Esophagus squamous epithelium (tissue), 5 donors: ENCODE data around the gene PARD3. TPM values are rescaled to one million over a fixed set of nuclear protein-coding genes. Genes with fewer than 3 reads are reported as not detected.
"Not testable (repeated sequence)": the region's sequence is repeated elsewhere in the genome, so short reads cannot be mapped to it uniquely, and the experiment has no call there.

Experiments
- DNase-seq: peaks from one replicate; lab custom pipeline; 2025; lab: John Stamatoyannopoulos, UW
- H3K27ac ChIP-seq, 4 donors: fragments of 200-600 bp; sonication (generic); one replicate each; pipeline ENCODE4 v1.5.1; 2016 to 2019; ENCODE audit warnings: mild to moderate bottlenecking in 1 of 4
- H3K27me3 ChIP-seq, 4 donors: fragments of 200-600 bp; sonication (generic); 1 replicate in 3 of 4; 2 replicates in 1 of 4; pipeline versions ENCODE4 v1.5.1 to v1.6.0; 2017 to 2021; ENCODE audit warnings: antibody characterized with exemption in 1 of 4
- H3K36me3 ChIP-seq, 3 donors: fragments of 200-600 bp; sonication (generic); one replicate each; pipeline ENCODE4 v1.5.1; 2016 to 2019
- H3K4me1 ChIP-seq, 3 donors: fragments of 200-600 bp; sonication (generic); one replicate each; pipeline ENCODE4 v1.5.1; 2017 to 2019
- H3K4me3 ChIP-seq, 4 donors: fragments of 200-600 bp; sonication (generic); 1 replicate in 3 of 4; 2 replicates in 1 of 4; pipeline ENCODE4 v1.5.1; 2016 to 2019; ENCODE audit warnings: mild to moderate bottlenecking in 2 of 4, moderate library complexity in 1 of 4
- H3K9me3 ChIP-seq, 3 donors: fragments of 200-600 bp; sonication (generic); one replicate each; pipeline ENCODE4 v1.5.1; 2016 to 2019
- CTCF ChIP-seq, 6 experiments: fragments of 450-650 bp in 4 of 6; fragments of 200-600 bp in 2 of 6; sonication (generic) in 2 of 6; IDR thresholded peaks; one replicate each; pipeline ENCODE4 v1.5.1; 2016 to 2019; ENCODE audit warnings: antibody characterized with exemption in 6 of 6, mild to moderate bottlenecking in 4 of 6, moderate library complexity in 4 of 6
- POLR2A ChIP-seq, 4 donors: fragments of 450-650 bp; IDR thresholded peaks; one replicate each; pipeline ENCODE4 v1.6.1; 2017; ENCODE audit warnings: antibody characterized with exemption in 4 of 4, mild to moderate bottlenecking in 4 of 4, moderate library complexity in 3 of 4
- WGBS, 2 donors: methylation state at CpG; one replicate each; pipeline ENCODE4 v1.1.5; 2018; 5-methylcytosine and 5-hydroxymethylcytosine counted together
- intact Hi-C: fragments of 100-400 bp; cut with DNase I; formaldehyde crosslinking; loops from one replicate; pipeline ENCODE4 v1.15.0; 2022
- total RNA-seq, 4 donors: library from RNA; depleted of rRNA; stranded (reverse); fragments of >200 nt; gene quantifications; one replicate each; pipeline ENCODE4 v1.1.0, GENCODE V29; 2016
- donor health status: DM: yes; HTN: yes; CAD: no.

PARD3 gene
- total RNA-seq, 4 donors from 2014 or later, result 57.3 to 114 (median 81.7) TPM

DNA sequence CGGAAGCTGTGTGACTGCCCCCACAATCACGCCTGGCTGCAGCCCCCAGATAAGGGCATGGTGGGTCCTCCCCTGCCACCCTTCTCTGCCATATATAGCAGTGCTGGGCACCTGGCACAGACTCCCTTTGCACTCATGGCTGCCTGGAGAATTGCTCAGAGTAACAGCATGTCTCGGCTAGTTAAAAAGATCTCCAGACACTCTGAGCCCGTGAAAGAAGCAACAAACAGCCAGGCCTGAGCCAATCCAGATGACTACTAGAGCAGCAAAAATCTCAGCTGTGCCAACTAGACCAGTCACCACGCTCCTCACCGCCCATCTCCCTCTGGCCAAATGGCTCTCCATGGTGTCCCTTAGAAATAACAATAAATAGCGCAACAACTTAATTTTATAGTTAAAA lies 71.3 kb downstream of the PARD3 start:
- WGBS, 2 donors, result 28 to 33% methylated on average over 3 to 7 of the region's 7 CpGs
- Histone ChIP-seq H3K4me1 (peaks cover 10 to 86% (median 32%) of the 10 kb centered on the region in 3 donors), H3K27me3 (no peaks in the 10 kb centered on the region), H3K27ac (peak overlapping the region; percentile 63 to 81 (median 74)), H3K4me3 (peak overlapping the region in 1 of 4 donors; percentile 14), H3K36me3 (no peaks in the 10 kb centered on the region), H3K9me3 (no peaks in the 10 kb centered on the region)
- intact Hi-C loops, result no loop called here
- TF ChIP-seq POLR2A (IDR thresholded peaks at IDR 0.05) (no peak), CTCF (IDR thresholded peaks at IDR 0.05) (no peak)
- DNase-seq, result no peak

DNA sequence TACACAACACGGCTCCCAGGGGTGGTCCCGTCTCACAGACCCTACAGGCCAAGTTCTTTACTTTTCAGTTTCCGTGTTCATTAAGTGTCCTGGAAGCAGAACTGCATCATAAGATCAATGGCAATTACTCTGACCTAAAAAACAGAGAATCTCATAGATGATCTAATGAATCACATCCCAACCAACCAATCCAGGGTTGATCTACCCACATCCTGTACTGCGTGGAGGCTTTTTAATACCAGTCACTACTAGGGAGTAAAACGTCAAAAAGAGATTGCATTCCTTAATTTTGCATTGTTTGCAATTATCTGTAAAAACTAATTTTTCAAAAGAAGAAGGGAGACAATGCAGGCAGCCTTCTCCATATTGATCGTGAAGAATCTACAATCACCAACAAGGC lies 72.6 kb downstream of the PARD3 start:
- 83 to 88% methylated on average over 6 of the region's 6 CpGs for WGBS, 2 donors
- H3K27ac ChIP-seq, result peak overlapping the region in 1 of 4 donors; percentile 81
- intact Hi-C loops, result no loop called here

DNA sequence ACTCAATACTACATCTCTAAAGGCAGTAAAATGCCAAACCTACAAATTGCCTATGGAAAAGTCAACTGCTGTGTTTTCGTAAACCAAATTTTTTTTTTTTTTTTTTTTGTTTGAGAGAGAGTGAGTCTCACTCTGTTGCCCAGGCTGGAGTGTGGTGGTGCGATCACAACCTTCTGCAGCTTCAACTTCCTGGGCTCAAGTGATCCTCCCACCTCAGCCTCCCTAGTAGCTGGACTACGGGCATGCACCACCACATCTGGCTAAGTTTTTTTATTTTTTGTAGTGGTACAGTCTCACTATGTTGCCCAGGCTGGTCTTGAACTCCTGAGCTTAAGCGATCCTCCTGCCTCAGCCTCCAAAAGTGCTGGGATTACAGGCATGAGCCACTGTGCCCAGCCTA lies 74.0 kb downstream of the PARD3 start:
- intact Hi-C loops, H3K4me3 ChIP-seq, H3K36me3 ChIP-seq, H3K27me3 ChIP-seq, H3K9me3 ChIP-seq, DNase-seq: not testable (repeated sequence)
- peaks cover 10 to 76% (median 24%) of the 10 kb centered on the region in 3 donors for H3K4me1 ChIP-seq
- WGBS, 2 donors, result 93% methylated on average over 3 to 4 of the region's 4 CpGs
- peak overlapping the region in 1 of 4 donors; percentile 8 for H3K27ac ChIP-seq

More for the DNA sequence above, 72.6 kb downstream of the PARD3 start:
- DNase-seq, result no peak
- Histone ChIP-seq H3K4me3 (no peak overlapping the region), H3K9me3 (no peaks in the 10 kb centered on the region), H3K4me1 (peaks cover 10 to 83% (median 24%) of the 10 kb centered on the region in 3 donors), H3K27me3 (no peaks in the 10 kb centered on the region), H3K36me3 (no peaks in the 10 kb centered on the region)
- no peak for TF ChIP-seq POLR2A (IDR thresholded peaks at IDR 0.05)
- no peak for TF ChIP-seq CTCF (IDR thresholded peaks at IDR 0.05)

DNA sequence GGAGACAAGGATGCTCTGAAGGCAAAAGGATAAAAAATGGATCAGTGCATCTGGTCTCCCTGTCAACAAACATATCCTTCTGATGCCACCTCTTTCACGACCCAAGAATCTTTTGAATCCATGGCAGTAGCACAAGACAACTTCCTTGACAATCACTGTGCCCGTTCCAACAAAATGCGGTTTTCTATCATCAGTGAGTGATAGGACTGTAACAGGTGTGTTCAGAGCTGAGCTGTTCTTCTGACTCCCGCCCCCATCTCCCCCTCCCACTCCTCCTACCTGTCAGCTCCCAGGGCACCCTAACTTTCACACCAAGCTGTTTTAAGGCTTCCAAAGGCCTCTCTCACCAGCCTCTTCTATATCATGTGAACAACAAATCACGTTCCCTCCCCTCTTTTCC lies 74.8 kb downstream of the PARD3 start:
- WGBS, 2 donors, result 32 to 39% methylated on average over 4 to 5 of the region's 5 CpGs
- H3K4me1 ChIP-seq, result peaks cover 10 to 72% (median 24%) of the 10 kb centered on the region in 3 donors

DNA sequence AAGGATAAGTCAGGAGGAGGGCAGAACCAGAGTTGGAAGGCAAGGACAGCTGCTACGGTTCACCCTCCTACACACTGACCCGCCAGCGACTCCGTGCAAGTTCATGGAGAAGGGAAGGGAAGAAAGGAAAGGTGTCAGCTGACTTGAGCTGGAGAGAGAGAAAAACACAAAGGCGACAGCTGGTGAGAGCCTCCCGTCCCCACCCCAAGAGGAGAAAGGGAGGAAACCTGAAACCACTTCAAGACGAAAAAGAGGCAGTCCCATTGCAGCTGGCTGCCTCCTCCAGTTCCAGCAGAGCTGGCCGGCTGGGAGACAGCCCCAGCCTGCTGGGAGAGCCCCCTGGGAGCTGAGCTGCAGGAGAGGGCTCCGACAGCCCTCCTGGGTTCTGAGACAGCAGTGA lies 75.2 kb downstream of the PARD3 start:
- Histone ChIP-seq H3K27ac (peak overlapping the region; percentile 62 to 75 (median 65)), H3K4me3 (peak overlapping the region in 1 of 4 donors; percentile 36), H3K36me3 (no peaks in the 10 kb centered on the region), H3K4me1 (peaks cover 10 to 73% (median 24%) of the 10 kb centered on the region in 3 donors), H3K9me3 (no peaks in the 10 kb centered on the region), H3K27me3 (no peaks in the 10 kb centered on the region)
- intact Hi-C loops, result no loop called here
- TF ChIP-seq CTCF (IDR thresholded peaks at IDR 0.05) (no peak), POLR2A (IDR thresholded peaks at IDR 0.05) (no peak)
- DNase-seq, result no peak
- 10 to 22% methylated on average over 9 of the region's 9 CpGs for WGBS, 2 donors

More for the DNA sequence above, 74.8 kb downstream of the PARD3 start:
- intact Hi-C loops, result no loop called here
- TF ChIP-seq CTCF (IDR thresholded peaks at IDR 0.05) (no peak), POLR2A (IDR thresholded peaks at IDR 0.05) (no peak)
- Histone ChIP-seq H3K27ac (peak overlapping the region; percentile 62 to 75 (median 65)), H3K9me3 (no peaks in the 10 kb centered on the region), H3K27me3 (no peaks in the 10 kb centered on the region), H3K36me3 (no peaks in the 10 kb centered on the region), H3K4me3 (peak overlapping the region in 1 of 4 donors; percentile 36)
- no peak for DNase-seq

DNA sequence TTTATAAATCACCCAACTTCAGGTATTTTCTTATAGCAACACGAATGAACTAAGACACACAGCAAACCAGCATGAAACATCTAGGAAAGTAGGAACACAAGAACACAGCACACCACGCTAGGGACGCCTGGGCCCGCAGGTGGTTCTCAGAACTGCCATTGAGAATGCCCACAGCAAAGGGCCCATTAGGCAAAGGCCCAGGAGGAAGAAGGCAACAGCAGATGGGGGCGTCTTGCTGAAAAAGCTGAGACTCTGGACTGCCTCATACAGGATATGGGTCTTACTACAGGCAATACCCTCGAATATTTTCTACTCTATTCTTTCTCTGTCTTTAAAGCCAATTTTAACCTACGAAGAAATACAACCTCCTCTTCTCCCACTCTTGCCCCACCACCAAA lies 77.3 kb downstream of the PARD3 start:
- TF ChIP-seq POLR2A (IDR thresholded peaks at IDR 0.05) (no peak), CTCF (IDR thresholded peaks at IDR 0.05) (no peak)
- no peaks in the 10 kb centered on the region for H3K9me3 ChIP-seq
- WGBS, 2 donors, result 83% methylated on average over 6 to 7 of the region's 7 CpGs
- DNase-seq, result no peak
- no peaks in the 10 kb centered on the region for H3K27me3 ChIP-seq
- H3K4me3 ChIP-seq, result no peak overlapping the region
- no peaks in the 10 kb centered on the region for H3K36me3 ChIP-seq
- no peak overlapping the region for H3K27ac ChIP-seq
- intact Hi-C loops, result no loop called here
- peaks cover 10 to 70% (median 22%) of the 10 kb centered on the region in 3 donors for H3K4me1 ChIP-seq
